K562 (cell line): ENCODE results near the gene NSMCE1. TPM values are rescaled to one million over a fixed set of nuclear protein-coding genes. Genes with fewer than 3 reads are reported as not detected.
A peak's percentile ranks its signal among the peaks of the same experiment; 100 is the strongest.

ENCODE experiments used
- BACH1 ChIP-seq: fragments of 200-800 bp; sonication (Bioruptor generic); IDR thresholded peaks from 2 replicates; pipeline ENCODE4 v1.6.1; 2016; ENCODE audit warnings: missing genetic modification characterization, missing compliant biosample characterization
- DACH1 ChIP-seq: fragments of 450-650 bp; IDR thresholded peaks from 2 replicates; pipeline ENCODE4 v1.6.1; 2018; ENCODE audit not compliant: partially characterized antibody
- FOXJ3 ChIP-seq: sonication (generic); formaldehyde crosslinking; IDR thresholded peaks from 2 replicates; pipeline ENCODE4 v1.4.0; 2020; ENCODE audit warnings: mild to moderate bottlenecking, missing genetic modification reagents
- HNRNPH1 ChIP-seq: fragments of 200-400 bp; formaldehyde crosslinking; optimal IDR thresholded peaks from 2 replicates; pipeline ENCODE3; 2017; ENCODE audit warnings: low read depth, mild to moderate bottlenecking, low read length, moderate library complexity
- MAFK ChIP-seq: IDR thresholded peaks from 2 replicates; pipeline ENCODE4 v1.6.1; 2011; ENCODE audit warnings: low read length, improper control_type of control experiment
- NR1H2 ChIP-seq: sonication (generic); formaldehyde crosslinking; IDR thresholded peaks from 2 replicates; pipeline ENCODE4 v1.4.0; 2020; ENCODE audit warnings: mild to moderate bottlenecking, missing genetic modification reagents
- ZNF23 ChIP-seq: fragments of 250-450 bp; sonication (Bioruptor Pico); IDR thresholded peaks from 2 replicates; pipeline ENCODE4 v1.4.0; 2020; ENCODE audit warnings: mild to moderate bottlenecking
- ZNF384 ChIP-seq: IDR thresholded peaks from 2 replicates; pipeline ENCODE4 v1.6.1; 2012; ENCODE audit warnings: low read depth, low read length, improper control_type of control experiment
- ZNF79 ChIP-seq: fragments of 250-450 bp; sonication (Bioruptor Pico); IDR thresholded peaks from 2 replicates; pipeline ENCODE4 v1.4.0; 2020; ENCODE audit warnings: low read depth, mild to moderate bottlenecking, moderate library complexity
- polyA plus RNA-seq, 8 experiments: library from polyadenylated mRNA; depleted of rRNA in 4 of 8; stranded (reverse) in 5 of 8; unstranded in 3 of 8; fragments of >200 nt; fragmentation: Nextera tagmentation in 2 of 8; fragmentation: Illumina TruSeq in 1 of 8; extraction: Ambion mirVana in 2 of 8; extraction: Trizol in 1 of 8; gene quantifications; 2 replicates each; pipeline versions ENCODE4 v1.2.1 to v1.2.3, GENCODE V29; 2011 to 2014; ENCODE audit warnings: inconsistent platforms in 1 of 8, missing spikeins in 1 of 8
- total RNA-seq, 7 experiments: library from RNA; depleted of rRNA in 6 of 7; stranded (reverse); fragments of >200 nt in 6 of 7; fragmentation: Illumina TruSeq in 2 of 7; extraction: Trizol in 2 of 7; gene quantifications; 2 replicates each; pipeline versions ENCODE4 v1.2.1 to v1.2.3, GENCODE V29; 2011 to 2021; ENCODE audit warnings: low replicate concordance in 1 of 7
- TF ChIP-seq, protein P1 (sequence below): fragments of 250-450 bp; sonication (Bioruptor Pico); IDR thresholded peaks from 2 replicates; pipeline ENCODE4 v1.5.0; 2021; ENCODE audit warnings: mild to moderate bottlenecking, borderline replicate concordance
- TF ChIP-seq, protein P2 (sequence below): sonication (generic); formaldehyde crosslinking; IDR thresholded peaks from 2 replicates; pipeline ENCODE4 v1.8.1; 2023; ENCODE audit warnings: missing genetic modification reagents, mild to moderate bottlenecking, borderline replicate concordance
- TF ChIP-seq, protein P3 (sequence below): fragments of 250-450 bp; sonication (Bioruptor Pico); IDR thresholded peaks from 2 replicates; pipeline ENCODE4 v1.5.0; 2021; ENCODE audit warnings: mild to moderate bottlenecking, moderate library complexity
- TF ChIP-seq, protein P4 (sequence below): fragments of 450-650 bp; IDR thresholded peaks from 2 replicates; pipeline ENCODE4 v1.6.1; 2016; ENCODE audit warnings: mild to moderate bottlenecking
- TF ChIP-seq, protein P5 (sequence below): IDR thresholded peaks from 2 replicates; pipeline ENCODE4 v1.6.1; 2011; ENCODE audit not compliant: insufficient read length; ENCODE audit errors: extremely low read depth

The NSMCE1 gene
- total and polyA plus RNA-seq, 9 of the 15 experiments (the other 6 are each of a cell fraction or from before 2014, with no cell fraction given) = 52.1 to 163 (median 61.5) TPM

DNA sequence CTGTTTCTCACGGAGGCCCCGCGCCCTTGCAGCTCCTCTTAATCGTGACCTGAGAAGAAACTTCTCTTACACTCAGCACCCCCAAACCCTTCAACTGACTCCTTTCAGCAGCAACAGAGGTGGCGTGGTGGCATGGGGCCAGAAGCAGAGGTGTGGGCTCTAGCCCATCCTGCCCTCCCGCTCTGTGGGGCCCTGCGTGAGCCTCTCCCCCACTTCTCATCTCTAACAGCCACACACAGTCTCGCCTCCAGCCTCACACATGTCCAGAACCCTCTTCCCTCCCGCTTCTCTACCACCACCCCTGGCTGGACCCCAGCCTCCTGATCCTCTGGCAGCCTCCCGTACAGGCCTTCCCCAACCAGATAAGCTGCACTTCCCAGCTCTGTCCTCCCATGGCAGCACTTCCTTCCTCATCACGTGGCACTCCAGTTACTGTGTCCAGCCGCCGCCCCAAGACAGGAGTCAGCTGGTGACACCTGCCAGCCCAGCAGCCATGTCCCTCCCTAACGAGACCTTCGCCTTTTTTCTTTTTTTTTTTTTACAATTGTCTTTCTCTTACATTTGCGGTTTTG, 30.5 kb downstream of the NSMCE1 start (continued):
- TF ChIP-seq, protein P1, sequence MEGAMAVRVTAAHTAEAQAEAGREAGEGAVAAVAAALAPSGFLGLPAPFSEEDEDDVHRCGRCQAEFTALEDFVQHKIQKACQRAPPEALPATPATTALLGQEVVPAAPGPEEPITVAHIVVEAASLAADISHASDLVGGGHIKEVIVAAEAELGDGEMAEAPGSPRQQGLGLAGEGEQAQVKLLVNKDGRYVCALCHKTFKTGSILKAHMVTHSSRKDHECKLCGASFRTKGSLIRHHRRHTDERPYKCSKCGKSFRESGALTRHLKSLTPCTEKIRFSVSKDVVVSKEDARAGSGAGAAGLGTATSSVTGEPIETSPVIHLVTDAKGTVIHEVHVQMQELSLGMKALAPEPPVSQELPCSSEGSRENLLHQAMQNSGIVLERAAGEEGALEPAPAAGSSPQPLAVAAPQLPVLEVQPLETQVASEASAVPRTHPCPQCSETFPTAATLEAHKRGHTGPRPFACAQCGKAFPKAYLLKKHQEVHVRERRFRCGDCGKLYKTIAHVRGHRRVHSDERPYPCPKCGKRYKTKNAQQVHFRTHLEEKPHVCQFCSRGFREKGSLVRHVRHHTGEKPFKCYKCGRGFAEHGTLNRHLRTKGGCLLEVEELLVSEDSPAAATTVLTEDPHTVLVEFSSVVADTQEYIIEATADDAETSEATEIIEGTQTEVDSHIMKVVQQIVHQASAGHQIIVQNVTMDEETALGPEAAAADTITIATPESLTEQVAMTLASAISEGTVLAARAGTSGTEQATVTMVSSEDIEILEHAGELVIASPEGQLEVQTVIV (CRISPR knock-in tag) = no peak
- peak; percentile 30 for TF ChIP-seq DACH1
- no peak for TF ChIP-seq BACH1 (tag)
- TF ChIP-seq ZNF23 (CRISPR knock-in tag) = no peak
- TF ChIP-seq, protein P2, sequence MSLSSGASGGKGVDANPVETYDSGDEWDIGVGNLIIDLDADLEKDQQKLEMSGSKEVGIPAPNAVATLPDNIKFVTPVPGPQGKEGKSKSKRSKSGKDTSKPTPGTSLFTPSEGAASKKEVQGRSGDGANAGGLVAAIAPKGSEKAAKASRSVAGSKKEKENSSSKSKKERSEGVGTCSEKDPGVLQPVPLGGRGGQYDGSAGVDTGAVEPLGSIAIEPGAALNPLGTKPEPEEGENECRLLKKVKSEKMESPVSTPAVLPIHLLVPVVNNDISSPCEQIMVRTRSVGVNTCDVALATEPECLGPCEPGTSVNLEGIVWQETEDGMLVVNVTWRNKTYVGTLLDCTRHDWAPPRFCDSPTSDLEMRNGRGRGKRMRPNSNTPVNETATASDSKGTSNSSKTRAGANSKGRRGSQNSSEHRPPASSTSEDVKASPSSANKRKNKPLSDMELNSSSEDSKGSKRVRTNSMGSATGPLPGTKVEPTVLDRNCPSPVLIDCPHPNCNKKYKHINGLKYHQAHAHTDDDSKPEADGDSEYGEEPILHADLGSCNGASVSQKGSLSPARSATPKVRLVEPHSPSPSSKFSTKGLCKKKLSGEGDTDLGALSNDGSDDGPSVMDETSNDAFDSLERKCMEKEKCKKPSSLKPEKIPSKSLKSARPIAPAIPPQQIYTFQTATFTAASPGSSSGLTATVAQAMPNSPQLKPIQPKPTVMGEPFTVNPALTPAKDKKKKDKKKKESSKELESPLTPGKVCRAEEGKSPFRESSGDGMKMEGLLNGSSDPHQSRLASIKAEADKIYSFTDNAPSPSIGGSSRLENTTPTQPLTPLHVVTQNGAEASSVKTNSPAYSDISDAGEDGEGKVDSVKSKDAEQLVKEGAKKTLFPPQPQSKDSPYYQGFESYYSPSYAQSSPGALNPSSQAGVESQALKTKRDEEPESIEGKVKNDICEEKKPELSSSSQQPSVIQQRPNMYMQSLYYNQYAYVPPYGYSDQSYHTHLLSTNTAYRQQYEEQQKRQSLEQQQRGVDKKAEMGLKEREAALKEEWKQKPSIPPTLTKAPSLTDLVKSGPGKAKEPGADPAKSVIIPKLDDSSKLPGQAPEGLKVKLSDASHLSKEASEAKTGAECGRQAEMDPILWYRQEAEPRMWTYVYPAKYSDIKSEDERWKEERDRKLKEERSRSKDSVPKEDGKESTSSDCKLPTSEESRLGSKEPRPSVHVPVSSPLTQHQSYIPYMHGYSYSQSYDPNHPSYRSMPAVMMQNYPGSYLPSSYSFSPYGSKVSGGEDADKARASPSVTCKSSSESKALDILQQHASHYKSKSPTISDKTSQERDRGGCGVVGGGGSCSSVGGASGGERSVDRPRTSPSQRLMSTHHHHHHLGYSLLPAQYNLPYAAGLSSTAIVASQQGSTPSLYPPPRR (CRISPR knock-in tag) = no peak
- no peak for TF ChIP-seq ZNF384
- TF ChIP-seq, protein P3, sequence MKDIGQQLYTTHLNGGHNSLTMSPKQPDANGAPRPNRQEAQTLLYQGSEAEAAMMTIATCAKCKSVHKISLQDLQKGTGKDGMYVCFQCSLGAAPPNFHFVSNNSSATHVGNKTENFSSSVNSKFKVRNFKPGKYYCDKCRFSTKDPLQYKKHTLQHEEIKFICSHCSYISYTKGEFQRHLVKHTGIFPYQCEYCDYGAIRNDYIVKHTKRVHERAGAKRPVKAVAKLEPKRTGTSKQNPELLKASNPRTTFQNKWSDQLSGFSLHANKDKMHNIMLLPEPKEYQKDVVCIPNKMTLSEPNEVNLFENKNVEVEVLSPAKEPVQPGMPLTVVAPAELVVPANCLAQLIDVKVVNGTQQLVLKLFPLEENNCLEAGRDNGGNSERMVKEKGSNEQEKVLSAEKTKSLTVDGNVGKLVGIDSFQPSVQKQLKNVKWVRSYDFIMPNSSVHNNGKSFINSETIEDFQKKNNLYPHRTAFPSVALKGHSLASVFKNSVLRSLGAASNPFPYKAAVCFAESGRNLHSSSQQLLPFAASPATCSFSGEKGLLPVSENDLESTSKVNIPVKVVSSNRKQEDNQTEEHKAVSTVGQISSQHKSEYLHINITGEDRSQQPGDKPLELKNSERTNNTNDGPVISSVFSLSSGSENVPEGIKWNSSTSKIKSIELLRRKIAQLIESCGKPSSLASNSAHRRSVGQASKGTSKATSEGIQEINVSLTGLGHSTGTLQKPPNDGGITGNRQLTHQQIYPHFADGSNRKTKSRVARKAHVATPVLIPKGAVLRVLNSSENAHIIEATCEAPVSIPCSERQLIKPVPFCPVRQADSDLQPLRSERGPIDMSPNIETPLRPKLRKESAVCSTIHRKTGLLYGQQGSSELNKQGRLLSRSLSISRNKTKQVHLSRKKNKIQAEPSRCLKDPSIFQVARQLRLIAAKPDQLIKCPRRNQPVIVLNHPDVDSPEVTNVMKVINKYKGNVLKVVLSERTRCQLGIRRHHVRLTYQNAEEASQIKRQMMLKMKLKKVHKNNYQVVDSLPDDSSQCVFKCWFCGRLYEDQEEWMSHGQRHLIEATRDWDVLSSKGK (CRISPR knock-in tag) = no peak
- TF ChIP-seq ZNF79 (CRISPR knock-in tag) = 0 out of 2 replicates have a peak, but pooled peaks have one; percentile 18
- TF ChIP-seq, protein P4, sequence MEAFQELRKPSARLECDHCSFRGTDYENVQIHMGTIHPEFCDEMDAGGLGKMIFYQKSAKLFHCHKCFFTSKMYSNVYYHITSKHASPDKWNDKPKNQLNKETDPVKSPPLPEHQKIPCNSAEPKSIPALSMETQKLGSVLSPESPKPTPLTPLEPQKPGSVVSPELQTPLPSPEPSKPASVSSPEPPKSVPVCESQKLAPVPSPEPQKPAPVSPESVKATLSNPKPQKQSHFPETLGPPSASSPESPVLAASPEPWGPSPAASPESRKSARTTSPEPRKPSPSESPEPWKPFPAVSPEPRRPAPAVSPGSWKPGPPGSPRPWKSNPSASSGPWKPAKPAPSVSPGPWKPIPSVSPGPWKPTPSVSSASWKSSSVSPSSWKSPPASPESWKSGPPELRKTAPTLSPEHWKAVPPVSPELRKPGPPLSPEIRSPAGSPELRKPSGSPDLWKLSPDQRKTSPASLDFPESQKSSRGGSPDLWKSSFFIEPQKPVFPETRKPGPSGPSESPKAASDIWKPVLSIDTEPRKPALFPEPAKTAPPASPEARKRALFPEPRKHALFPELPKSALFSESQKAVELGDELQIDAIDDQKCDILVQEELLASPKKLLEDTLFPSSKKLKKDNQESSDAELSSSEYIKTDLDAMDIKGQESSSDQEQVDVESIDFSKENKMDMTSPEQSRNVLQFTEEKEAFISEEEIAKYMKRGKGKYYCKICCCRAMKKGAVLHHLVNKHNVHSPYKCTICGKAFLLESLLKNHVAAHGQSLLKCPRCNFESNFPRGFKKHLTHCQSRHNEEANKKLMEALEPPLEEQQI = no peak
- TF ChIP-seq MAFK = no peak
- TF ChIP-seq HNRNPH1 = no peak
- TF ChIP-seq NR1H2 (CRISPR knock-in tag) = no peak
- TF ChIP-seq, protein P5, sequence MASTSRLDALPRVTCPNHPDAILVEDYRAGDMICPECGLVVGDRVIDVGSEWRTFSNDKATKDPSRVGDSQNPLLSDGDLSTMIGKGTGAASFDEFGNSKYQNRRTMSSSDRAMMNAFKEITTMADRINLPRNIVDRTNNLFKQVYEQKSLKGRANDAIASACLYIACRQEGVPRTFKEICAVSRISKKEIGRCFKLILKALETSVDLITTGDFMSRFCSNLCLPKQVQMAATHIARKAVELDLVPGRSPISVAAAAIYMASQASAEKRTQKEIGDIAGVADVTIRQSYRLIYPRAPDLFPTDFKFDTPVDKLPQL = no peak
- TF ChIP-seq FOXJ3 (CRISPR knock-in tag) = no peak
